ENCODE results near the gene FTSJ1. TPM values are rescaled to one million over a fixed set of nuclear protein-coding genes. Genes with fewer than 3 reads are reported as not detected.

The FTSJ1 gene
- total and polyA plus RNA-seq, 4 donors: 13.3 to 21.8 (median 17.0) TPM

GRCh38 chrX:48504261-48504660 lies 28.3 kb downstream of the FTSJ1 start:
- no peak for DNase-seq (ENCODE audit: low spot score)
- 88% methylated on average over 7 of the region's 7 CpGs for WGBS

GRCh38 chrX:48505481-48505880 lies 29.5 kb downstream of the FTSJ1 start:
- Histone ChIP-seq H3K36me3 (ENCODE audit: control insufficient read depth in 4 of 4, insufficient read depth in 3 of 4, low read depth in 1 of 4, low read length in 3 of 4) (no peaks in the 10 kb centered on the region), H3K9me3 (ENCODE audit: control insufficient read depth in 4 of 4, low read length in 3 of 4) (no peaks in the 10 kb centered on the region), H3K4me3 (ENCODE audit: low read depth in 1 of 3, low read length in 3 of 3) (no peak overlapping the region), H3K27me3 (ENCODE audit: control insufficient read depth in 4 of 4, insufficient read depth in 4 of 4, low read length in 3 of 4) (no peaks in the 10 kb centered on the region), H3K4me1 (ENCODE audit: control insufficient read depth in 4 of 4, insufficient read depth in 4 of 4, low read length in 3 of 4) (peaks cover 0 to 14% (median 3%) of the 10 kb centered on the region in 4 donors), H3K9ac (ENCODE audit: low read depth in 1 of 2, low read length in 2 of 2) (no peak overlapping the region), H3K27ac (ENCODE audit: low read depth in 1 of 2, low read length in 2 of 2) (no peak overlapping the region)
- WGBS: 41% methylated on average over 5 of the region's 5 CpGs
- DNase-seq (ENCODE audit: low spot score): no peak
- no peak for TF ChIP-seq GABPA (IDR thresholded peaks at IDR 0.05 in 1 of 2, conservative IDR thresholded peaks at IDR 0.05 in 1 of 2)
- TF ChIP-seq NR2F2 (IDR thresholded peaks at IDR 0.05): peak; percentile 31
- no peak for TF ChIP-seq TAF1 (conservative IDR thresholded peaks at IDR 0.05)
- peak; percentile 50 for TF ChIP-seq ATF3 (IDR thresholded peaks at IDR 0.05)
- TF ChIP-seq, protein P1, sequence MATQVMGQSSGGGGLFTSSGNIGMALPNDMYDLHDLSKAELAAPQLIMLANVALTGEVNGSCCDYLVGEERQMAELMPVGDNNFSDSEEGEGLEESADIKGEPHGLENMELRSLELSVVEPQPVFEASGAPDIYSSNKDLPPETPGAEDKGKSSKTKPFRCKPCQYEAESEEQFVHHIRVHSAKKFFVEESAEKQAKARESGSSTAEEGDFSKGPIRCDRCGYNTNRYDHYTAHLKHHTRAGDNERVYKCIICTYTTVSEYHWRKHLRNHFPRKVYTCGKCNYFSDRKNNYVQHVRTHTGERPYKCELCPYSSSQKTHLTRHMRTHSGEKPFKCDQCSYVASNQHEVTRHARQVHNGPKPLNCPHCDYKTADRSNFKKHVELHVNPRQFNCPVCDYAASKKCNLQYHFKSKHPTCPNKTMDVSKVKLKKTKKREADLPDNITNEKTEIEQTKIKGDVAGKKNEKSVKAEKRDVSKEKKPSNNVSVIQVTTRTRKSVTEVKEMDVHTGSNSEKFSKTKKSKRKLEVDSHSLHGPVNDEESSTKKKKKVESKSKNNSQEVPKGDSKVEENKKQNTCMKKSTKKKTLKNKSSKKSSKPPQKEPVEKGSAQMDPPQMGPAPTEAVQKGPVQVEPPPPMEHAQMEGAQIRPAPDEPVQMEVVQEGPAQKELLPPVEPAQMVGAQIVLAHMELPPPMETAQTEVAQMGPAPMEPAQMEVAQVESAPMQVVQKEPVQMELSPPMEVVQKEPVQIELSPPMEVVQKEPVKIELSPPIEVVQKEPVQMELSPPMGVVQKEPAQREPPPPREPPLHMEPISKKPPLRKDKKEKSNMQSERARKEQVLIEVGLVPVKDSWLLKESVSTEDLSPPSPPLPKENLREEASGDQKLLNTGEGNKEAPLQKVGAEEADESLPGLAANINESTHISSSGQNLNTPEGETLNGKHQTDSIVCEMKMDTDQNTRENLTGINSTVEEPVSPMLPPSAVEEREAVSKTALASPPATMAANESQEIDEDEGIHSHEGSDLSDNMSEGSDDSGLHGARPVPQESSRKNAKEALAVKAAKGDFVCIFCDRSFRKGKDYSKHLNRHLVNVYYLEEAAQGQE (IDR thresholded peaks at IDR 0.05): no peak
- no peak for TF ChIP-seq EGR1 (IDR thresholded peaks at IDR 0.05; ENCODE audit: low read depth in 2 of 2)
- TF ChIP-seq MAX (IDR thresholded peaks at IDR 0.05): no peak

More at GRCh38 chrX:48504261-48504660, 28.3 kb downstream of the FTSJ1 start:
- Histone ChIP-seq H3K9me3 (ENCODE audit: control insufficient read depth in 4 of 4, low read length in 3 of 4) (no peaks in the 10 kb centered on the region), H3K4me3 (ENCODE audit: low read depth in 1 of 3, low read length in 3 of 3) (no peak overlapping the region), H3K36me3 (ENCODE audit: control insufficient read depth in 4 of 4, insufficient read depth in 3 of 4, low read depth in 1 of 4, low read length in 3 of 4) (no peaks in the 10 kb centered on the region), H3K27me3 (ENCODE audit: control insufficient read depth in 4 of 4, insufficient read depth in 4 of 4, low read length in 3 of 4) (no peaks in the 10 kb centered on the region), H3K4me1 (ENCODE audit: control insufficient read depth in 4 of 4, insufficient read depth in 4 of 4, low read length in 3 of 4) (peaks cover 0 to 13% (median 2%) of the 10 kb centered on the region in 4 donors), H3K9ac (ENCODE audit: low read depth in 1 of 2, low read length in 2 of 2) (no peak overlapping the region), H3K27ac (ENCODE audit: low read depth in 1 of 2, low read length in 2 of 2) (no peak overlapping the region)
- no peak for TF ChIP-seq NR2F2 (IDR thresholded peaks at IDR 0.05)
- no peak for TF ChIP-seq RXRA (IDR thresholded peaks at IDR 0.05)
- TF ChIP-seq ATF3 (IDR thresholded peaks at IDR 0.05): no peak
- no peak for TF ChIP-seq HNF4G (IDR thresholded peaks at IDR 0.05)
- no peak for TF ChIP-seq RAD21 (IDR thresholded peaks at IDR 0.05)
- no peak for TF ChIP-seq HNF4A (conservative IDR thresholded peaks at IDR 0.05)
- no peak for TF ChIP-seq YY1 (IDR thresholded peaks at IDR 0.05)
- no peak for TF ChIP-seq ZBTB33 (IDR thresholded peaks at IDR 0.05)
- TF ChIP-seq, protein P1 (IDR thresholded peaks at IDR 0.05): no peak
- no peak for TF ChIP-seq SP1 (IDR thresholded peaks at IDR 0.05)
- TF ChIP-seq, protein P2, sequence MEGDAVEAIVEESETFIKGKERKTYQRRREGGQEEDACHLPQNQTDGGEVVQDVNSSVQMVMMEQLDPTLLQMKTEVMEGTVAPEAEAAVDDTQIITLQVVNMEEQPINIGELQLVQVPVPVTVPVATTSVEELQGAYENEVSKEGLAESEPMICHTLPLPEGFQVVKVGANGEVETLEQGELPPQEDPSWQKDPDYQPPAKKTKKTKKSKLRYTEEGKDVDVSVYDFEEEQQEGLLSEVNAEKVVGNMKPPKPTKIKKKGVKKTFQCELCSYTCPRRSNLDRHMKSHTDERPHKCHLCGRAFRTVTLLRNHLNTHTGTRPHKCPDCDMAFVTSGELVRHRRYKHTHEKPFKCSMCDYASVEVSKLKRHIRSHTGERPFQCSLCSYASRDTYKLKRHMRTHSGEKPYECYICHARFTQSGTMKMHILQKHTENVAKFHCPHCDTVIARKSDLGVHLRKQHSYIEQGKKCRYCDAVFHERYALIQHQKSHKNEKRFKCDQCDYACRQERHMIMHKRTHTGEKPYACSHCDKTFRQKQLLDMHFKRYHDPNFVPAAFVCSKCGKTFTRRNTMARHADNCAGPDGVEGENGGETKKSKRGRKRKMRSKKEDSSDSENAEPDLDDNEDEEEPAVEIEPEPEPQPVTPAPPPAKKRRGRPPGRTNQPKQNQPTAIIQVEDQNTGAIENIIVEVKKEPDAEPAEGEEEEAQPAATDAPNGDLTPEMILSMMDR (IDR thresholded peaks at IDR 0.05; ENCODE audit: low read depth, low read length, missing input control): no peak
- no peak for TF ChIP-seq GABPA (IDR thresholded peaks at IDR 0.05 in 1 of 2, conservative IDR thresholded peaks at IDR 0.05 in 1 of 2)
- no peak for TF ChIP-seq FOXA2 (IDR thresholded peaks at IDR 0.05)

Measured in liver (tissue), 9 donors.